ENCODE data around the gene HPN.

DNA sequence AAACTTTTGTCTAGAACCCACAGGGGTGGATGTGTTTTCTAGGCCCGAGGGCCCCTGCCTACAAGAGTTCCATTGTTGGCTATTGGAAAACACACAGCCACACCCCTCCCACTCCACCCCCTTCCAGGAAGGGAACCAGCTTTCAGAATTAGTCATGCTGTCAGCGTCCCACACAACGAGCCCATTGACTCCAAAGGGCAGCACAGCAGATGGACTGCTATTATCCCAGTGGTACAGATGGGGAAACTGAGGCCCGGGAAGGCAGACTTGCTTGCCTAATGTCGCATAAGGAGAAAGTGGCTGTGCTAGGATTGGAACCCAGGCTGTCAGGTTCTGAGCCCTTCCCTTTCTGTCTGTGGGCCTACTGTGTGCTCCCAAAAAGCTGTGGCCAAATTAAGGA is 66.0 kb downstream of the HPN start:
- TF ChIP-seq, protein P1, sequence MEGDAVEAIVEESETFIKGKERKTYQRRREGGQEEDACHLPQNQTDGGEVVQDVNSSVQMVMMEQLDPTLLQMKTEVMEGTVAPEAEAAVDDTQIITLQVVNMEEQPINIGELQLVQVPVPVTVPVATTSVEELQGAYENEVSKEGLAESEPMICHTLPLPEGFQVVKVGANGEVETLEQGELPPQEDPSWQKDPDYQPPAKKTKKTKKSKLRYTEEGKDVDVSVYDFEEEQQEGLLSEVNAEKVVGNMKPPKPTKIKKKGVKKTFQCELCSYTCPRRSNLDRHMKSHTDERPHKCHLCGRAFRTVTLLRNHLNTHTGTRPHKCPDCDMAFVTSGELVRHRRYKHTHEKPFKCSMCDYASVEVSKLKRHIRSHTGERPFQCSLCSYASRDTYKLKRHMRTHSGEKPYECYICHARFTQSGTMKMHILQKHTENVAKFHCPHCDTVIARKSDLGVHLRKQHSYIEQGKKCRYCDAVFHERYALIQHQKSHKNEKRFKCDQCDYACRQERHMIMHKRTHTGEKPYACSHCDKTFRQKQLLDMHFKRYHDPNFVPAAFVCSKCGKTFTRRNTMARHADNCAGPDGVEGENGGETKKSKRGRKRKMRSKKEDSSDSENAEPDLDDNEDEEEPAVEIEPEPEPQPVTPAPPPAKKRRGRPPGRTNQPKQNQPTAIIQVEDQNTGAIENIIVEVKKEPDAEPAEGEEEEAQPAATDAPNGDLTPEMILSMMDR (IDR thresholded peaks at IDR 0.05; ENCODE audit: poor library complexity) = no peak
- no peak for TF ChIP-seq EZH2 (IDR thresholded peaks at IDR 0.05; ENCODE audit: borderline replicate concordance)
- TF ChIP-seq EZH2phosphoT487 (IDR thresholded peaks at IDR 0.05; ENCODE audit: low read depth, severe bottlenecking, unreplicated experiment) = no peak
